A549 (cell line): ENCODE results near the gene ARHGEF10L. TPM values are rescaled to one million over a fixed set of nuclear protein-coding genes. Genes with fewer than 3 reads are reported as not detected.
A peak's percentile ranks its signal among the peaks of the same experiment; 100 is the strongest.

Experiments used
- ATAC-seq, 2 experiments: fragments of 200-7000 bp in 1 of 2; fragments of >200 bp in 1 of 2; cut with Nextera tagmentation in 1 of 2; cut with Tn5 transposase in 1 of 2; 3 replicates each; pipeline versions ENCODE4 v1.8.0 to v1.9.1; 2018 to 2020; ENCODE audit warnings: mild to moderate bottlenecking in 1 of 2, moderate library complexity in 1 of 2
- CTCF ChIA-PET: fragments of 300-600 bp; sonication (Branson Sonifier 250); formaldehyde crosslinking; extraction: SDS; loops from one replicate; lab custom pipeline; 2021; ENCODE audit warnings: antibody characterized with exemption, inconsistent platforms; lab: Yijun Ruan, JAX
- POLR2A ChIA-PET: fragments of 350-600 bp; formaldehyde crosslinking; extraction: SDS; loops from one replicate; lab custom pipeline; 2021; ENCODE audit warnings: antibody characterized with exemption, inconsistent platforms; lab: Yijun Ruan, JAX
- DNase-seq, 2 experiments: peaks; one replicate each; pipeline versions ENCODE4 v3.0.0 to v3.0.0-alpha.2; 2011 to 2016; ENCODE audit warnings: low read depth in 1 of 2, low spot score in 1 of 2
- FAIRE-seq: peaks from 2 replicates; lab custom pipeline; 2011; peaks lifted over from hg19 to GRCh38; lab: Jason Lieb, UNC
- H3K27ac ChIP-seq, 2 experiments: fragments of >200 bp; sonication (Bioruptor Twin); formaldehyde crosslinking; 3 replicates each; pipeline ENCODE4 v1.5.1; 2016 to 2017
- H3K4me1 ChIP-seq: fragments of >200 bp; sonication (Bioruptor Twin); formaldehyde crosslinking; 3 replicates; pipeline ENCODE4 v1.6.1; 2016
- H3K4me2 ChIP-seq: fragments of >200 bp; sonication (Bioruptor Twin); formaldehyde crosslinking; 3 replicates; pipeline ENCODE4 v1.6.1; 2016
- H3K4me3 ChIP-seq: fragments of >200 bp; sonication (Bioruptor Twin); formaldehyde crosslinking; 3 replicates; pipeline ENCODE4 v1.5.1; 2016
- H3K9me3 ChIP-seq: fragments of >200 bp; sonication (Bioruptor Twin); formaldehyde crosslinking; 3 replicates; pipeline ENCODE4 v1.6.1; 2016
- CEBPB ChIP-seq, 2 experiments: fragments of >200 bp in 1 of 2; sonication (Bioruptor Twin) in 1 of 2; formaldehyde crosslinking in 1 of 2; IDR thresholded peaks; 2 replicates each; pipeline ENCODE4 v1.6.1; 2012 to 2016
- CHD4 ChIP-seq: fragments of 200-600 bp; sonication (generic); IDR thresholded peaks from 2 replicates; pipeline ENCODE4 v1.6.1; 2016; ENCODE audit warnings: antibody characterized with exemption, mild to moderate bottlenecking, borderline replicate concordance
- EP300 ChIP-seq, 2 experiments: fragments of >200 bp; sonication (Bioruptor Twin); formaldehyde crosslinking; IDR thresholded peaks; 2 replicates in 1 of 2; 3 replicates in 1 of 2; pipeline ENCODE4 v1.6.1; 2016 to 2017
- FOSL2 ChIP-seq, 2 experiments: fragments of 450-650 bp in 1 of 2; fragments of >200 bp in 1 of 2; sonication (Bioruptor Twin) in 1 of 2; formaldehyde crosslinking; IDR thresholded peaks; 2 replicates each; pipeline versions ENCODE4 v1.5.0 to v1.6.1; 2016 to 2020; ENCODE audit warnings: mild to moderate bottlenecking in 1 of 2, moderate library complexity in 1 of 2
- GATA3 ChIP-seq: IDR thresholded peaks from 2 replicates; pipeline ENCODE4 v1.6.1; 2012; ENCODE audit warnings: borderline replicate concordance
- HDAC2 ChIP-seq: fragments of 200-600 bp; sonication (generic); IDR thresholded peaks from 2 replicates; pipeline ENCODE4 v1.6.1; 2016
- HEYL ChIP-seq: fragments of 250-450 bp; sonication (Bioruptor Pico); IDR thresholded peaks from 2 replicates; pipeline ENCODE4 v1.8.0; 2021; ENCODE audit warnings: mild to moderate bottlenecking, moderate library complexity
- HOXA7 ChIP-seq: fragments of 250-450 bp; sonication (Bioruptor Pico); IDR thresholded peaks from 2 replicates; pipeline ENCODE4 v1.5.0; 2020; ENCODE audit warnings: mild to moderate bottlenecking, moderate library complexity
- HOXB5 ChIP-seq: fragments of 250-450 bp; sonication (Bioruptor Pico); IDR thresholded peaks from 2 replicates; pipeline ENCODE4 v1.5.0; 2020; ENCODE audit warnings: mild to moderate bottlenecking, moderate library complexity
- JUN ChIP-seq, 2 experiments: fragments of >200 bp; sonication (Bioruptor Twin); formaldehyde crosslinking; IDR thresholded peaks; 2 replicates in 1 of 2; 3 replicates in 1 of 2; pipeline ENCODE4 v1.6.1; 2016 to 2017
- MAFK ChIP-seq: fragments of 450-650 bp; IDR thresholded peaks from 2 replicates; pipeline ENCODE4 v1.6.1; 2014; ENCODE audit not compliant: partially characterized antibody
- MAZ ChIP-seq: fragments of 150-350 bp; IDR thresholded peaks from 2 replicates; pipeline ENCODE4 v1.6.1; 2014; ENCODE audit warnings: antibody characterized with exemption, low read depth, low read length, borderline replicate concordance
- RARB ChIP-seq: fragments of 250-450 bp; sonication (Bioruptor Pico); IDR thresholded peaks from 2 replicates; pipeline ENCODE4 v1.8.0; 2021; ENCODE audit warnings: mild to moderate bottlenecking, moderate library complexity
- RCOR1 ChIP-seq: fragments of 150-350 bp; IDR thresholded peaks from 2 replicates; pipeline ENCODE4 v1.6.1; 2014; ENCODE audit warnings: antibody characterized with exemption, low read length, low read depth
- RNF2 ChIP-seq: fragments of 200-600 bp; sonication (generic); IDR thresholded peaks from 2 replicates; pipeline ENCODE4 v1.6.1; 2016; ENCODE audit warnings: low read depth, mild to moderate bottlenecking, antibody characterized with exemption, moderate library complexity, borderline replicate concordance
- ZFP36 ChIP-seq: fragments of 450-650 bp; IDR thresholded peaks from 2 replicates; pipeline ENCODE4 v1.6.1; 2014; ENCODE audit warnings: borderline replicate concordance; ENCODE audit not compliant: partially characterized antibody
- ZSCAN20 ChIP-seq: fragments of 250-450 bp; sonication (Bioruptor Pico); IDR thresholded peaks from 2 replicates; pipeline ENCODE4 v1.8.0; 2022; ENCODE audit warnings: mild to moderate bottlenecking, moderate library complexity
- WGBS: methylation state at CpG from one replicate; pipeline ENCODE4 v1.1.6; 2017; ENCODE audit errors: missing lambda C conversion rate; 5-methylcytosine and 5-hydroxymethylcytosine counted together
- polyA plus RNA-seq, 4 experiments: library from polyadenylated mRNA; depleted of rRNA in 3 of 4; stranded (reverse); fragments of >200 nt; fragmentation: RNase III in 1 of 4; extraction: RNeasy Plus Mini Kit Qiagen cat#74134 plus additional on column Dnase treatment in 1 of 4; gene quantifications; 2 replicates in 3 of 4; 3 replicates in 1 of 4; pipeline ENCODE4 v1.2.3, GENCODE V29; 2011 to 2017
- TF ChIP-seq, protein P1 (sequence below): IDR thresholded peaks from 2 replicates; pipeline ENCODE4 v1.6.1; 2012
- TF ChIP-seq, protein P2 (sequence below): IDR thresholded peaks from 2 replicates; pipeline ENCODE4 v1.6.1; 2012

The ARHGEF10L gene
- polyA plus RNA-seq, 2 of the 4 experiments (the other 2 are of a cell fraction) = 3.5 to 5.2 TPM

DNA sequence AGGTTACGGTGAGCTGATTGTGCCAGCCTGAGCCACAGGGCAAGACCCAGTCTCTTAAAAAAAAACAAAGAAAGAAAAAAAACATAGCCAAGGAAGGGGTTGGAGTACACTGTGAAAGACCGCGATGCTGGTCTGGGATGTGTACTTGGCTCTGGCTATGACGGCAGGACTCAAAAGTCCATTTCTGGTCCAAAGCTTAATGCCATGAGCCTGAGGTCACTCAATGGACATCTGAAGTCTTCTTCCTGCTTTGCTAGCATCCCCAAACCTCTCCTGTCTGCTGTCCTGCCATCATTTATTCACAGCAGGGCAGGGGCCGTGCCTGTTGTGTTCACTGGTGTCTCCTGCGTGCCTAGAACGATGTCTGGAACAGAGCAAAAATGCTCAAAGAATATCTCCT is 1.5 kb upstream of the ARHGEF10L start:
- ChIA-PET CTCF (interaction anchor here (0.6 to 1.3 kb wide), 3 partner anchors 11 to 69 kb away, joined by 3 to 5 read pairs (median 3); no protein-coding TSS in a partner anchor), POLR2A (no interaction called here)
- Histone ChIP-seq H3K4me3 (no peak overlapping the region), H3K27ac (no peak overlapping the region), H3K4me1 (peaks cover 9% of the 10 kb centered on the region; the same call in 2 of the 3 replicates), H3K4me2 (no peak overlapping the region), H3K9me3 (no peaks in the 10 kb centered on the region)
- FAIRE-seq = no peak
- no peak for TF ChIP-seq GATA3
- TF ChIP-seq, protein P1, sequence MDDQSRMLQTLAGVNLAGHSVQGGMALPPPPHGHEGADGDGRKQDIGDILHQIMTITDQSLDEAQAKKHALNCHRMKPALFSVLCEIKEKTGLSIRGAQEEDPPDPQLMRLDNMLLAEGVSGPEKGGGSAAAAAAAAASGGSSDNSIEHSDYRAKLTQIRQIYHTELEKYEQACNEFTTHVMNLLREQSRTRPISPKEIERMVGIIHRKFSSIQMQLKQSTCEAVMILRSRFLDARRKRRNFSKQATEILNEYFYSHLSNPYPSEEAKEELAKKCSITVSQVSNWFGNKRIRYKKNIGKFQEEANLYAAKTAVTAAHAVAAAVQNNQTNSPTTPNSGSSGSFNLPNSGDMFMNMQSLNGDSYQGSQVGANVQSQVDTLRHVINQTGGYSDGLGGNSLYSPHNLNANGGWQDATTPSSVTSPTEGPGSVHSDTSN = no peak
- no peak for TF ChIP-seq EP300 (IDR thresholded peaks at IDR 0.05)
- TF ChIP-seq CHD4 = no peak
- no peak for TF ChIP-seq RNF2
- TF ChIP-seq CEBPB (IDR thresholded peaks at IDR 0.05) = no peak
- TF ChIP-seq ZSCAN20 = no peak
- TF ChIP-seq RARB (CRISPR knock-in tag) = no peak
- TF ChIP-seq HOXA7 (CRISPR knock-in tag) = no peak
- no peak for ATAC-seq
- DNase-seq = no peak
- WGBS = 89% methylated on average over 7 of the region's 7 CpGs

GRCh38 chr1:17538428-17539117 is 925 bp upstream of the ARHGEF10L start:
- POLR2A ChIA-PET = no interaction called here

GRCh38 chr1:17539118-17539476 is 401 bp upstream of the ARHGEF10L start:
- Histone ChIP-seq H3K4me3 (peak overlapping the region; percentile 92), H3K4me2 (peak overlapping the region; percentile 99), H3K9me3 (no peaks in the 10 kb centered on the region), H3K27ac (peak overlapping the region; percentile 91 to 99), H3K4me1 (peaks cover 9% of the 10 kb centered on the region; the same call in 2 of the 3 replicates)
- WGBS = 58% methylated on average over 15 of the region's 20 CpGs
- DNase-seq (no peak), FAIRE-seq (no peak), ATAC-seq (no peak)
- ChIA-PET POLR2A (interaction anchor here (1.6 kb wide), 1 partner anchor 15 kb away, joined by 4 read pairs; no protein-coding TSS in a partner anchor), CTCF (interaction anchor here (0.7 to 1.3 kb wide), 3 partner anchors 12 to 18 kb away, joined by 3 read pairs; no protein-coding TSS in a partner anchor)
- TF ChIP-seq HEYL = no peak
- TF ChIP-seq HOXA7 (CRISPR knock-in tag) = no peak
- no peak for TF ChIP-seq MAFK
- TF ChIP-seq, protein P2, sequence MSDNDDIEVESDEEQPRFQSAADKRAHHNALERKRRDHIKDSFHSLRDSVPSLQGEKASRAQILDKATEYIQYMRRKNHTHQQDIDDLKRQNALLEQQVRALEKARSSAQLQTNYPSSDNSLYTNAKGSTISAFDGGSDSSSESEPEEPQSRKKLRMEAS = no peak
- TF ChIP-seq FOSL2 (IDR thresholded peaks at IDR 0.05) = no peak
- no peak for TF ChIP-seq FOSL2 (CRISPR knock-in tag; IDR thresholded peaks at IDR 0.05)
- no peak for TF ChIP-seq ZFP36
- no peak for TF ChIP-seq JUN (IDR thresholded peaks at IDR 0.05)
- no peak for TF ChIP-seq HOXB5
- TF ChIP-seq HDAC2 = no peak
- no peak for TF ChIP-seq CHD4

More at GRCh38 chr1:17538428-17539117, 925 bp upstream of the ARHGEF10L start:
- WGBS = 85% methylated on average over 13 of the region's 13 CpGs
- Histone ChIP-seq H3K9me3 (no peaks in the 10 kb centered on the region), H3K4me2 (peak overlapping the region; percentile 99; the same call in 2 of the 3 replicates), H3K27ac (peak overlapping the region in 1 of 2 experiments; percentile 99; a peak in 2 of 6 replicates), H3K4me1 (peaks cover 9% of the 10 kb centered on the region; the same call in 2 of the 3 replicates), H3K4me3 (no peak overlapping the region)
- DNase-seq (no peak), FAIRE-seq (no peak), ATAC-seq (no peak)
- TF ChIP-seq RCOR1 (no peak), MAZ (no peak)
- CTCF ChIA-PET = interaction anchor here (0.6 to 1.3 kb wide), 5 partner anchors 11 to 68 kb away, joined by 3 to 5 read pairs (median 3); no protein-coding TSS in a partner anchor
